CD4-positive, alpha-beta T cell (primary cell): ENCODE results near the gene GAR1. TPM values are rescaled to one million over a fixed set of nuclear protein-coding genes. Genes with fewer than 3 reads are reported as not detected.

Experiments
- ATAC-seq: fragments of 200-7000 bp; cut with Tn5 transposase; one replicate; pipeline ENCODE4 v1.10.0; 2022; ENCODE audit warnings: mild to moderate bottlenecking; ENCODE audit not compliant: poor library complexity
- CTCF ChIA-PET: fragments of 350-600 bp; sonication (Branson Sonifier 250); formaldehyde crosslinking; loops from one replicate; lab custom pipeline; 2021; ENCODE audit warnings: antibody characterized with exemption, inconsistent platforms; lab: Charles Lee
- POLR2A ChIA-PET: fragments of 350-600 bp; sonication (Branson Sonifier 250); formaldehyde crosslinking; loops from one replicate; lab custom pipeline; 2021; ENCODE audit warnings: antibody characterized with exemption, inconsistent platforms; lab: Charles Lee
- DNase-seq, 14 experiments: peaks; one replicate each; pipeline ENCODE4 v3.0.0-alpha.2; 2013 to 2020; ENCODE audit warnings: mixed read lengths in 2 of 14
- H3K27ac ChIP-seq, 2 donors: one replicate each; pipeline versions ENCODE4 v1.5.1 to v1.7.0; 2013; ENCODE audit warnings: low read length in 2 of 2, low read depth in 1 of 2, mild to moderate bottlenecking in 1 of 2
- H3K27me3 ChIP-seq, 2 experiments: 1 replicate in 1 of 2; 2 replicates in 1 of 2; pipeline versions ENCODE4 v1.6.1 to v1.7.0; 2013; ENCODE audit warnings: low read length in 2 of 2, control low read depth in 1 of 2, mild to moderate bottlenecking in 1 of 2, moderate library complexity in 1 of 2; ENCODE audit not compliant: insufficient read depth in 2 of 2, control insufficient read depth in 1 of 2
- H3K36me3 ChIP-seq: one replicate; pipeline ENCODE4 v1.6.1; 2013; ENCODE audit warnings: low read length, control low read depth; ENCODE audit not compliant: insufficient read depth
- H3K4me1 ChIP-seq: one replicate; pipeline ENCODE4 v1.6.1; 2013; ENCODE audit warnings: low read length, control low read depth; ENCODE audit not compliant: insufficient read depth
- H3K4me3 ChIP-seq: one replicate; pipeline ENCODE4 v1.5.1; 2013; ENCODE audit warnings: mild to moderate bottlenecking, low read length, moderate library complexity
- H3K9me3 ChIP-seq, 2 experiments: 1 replicate in 1 of 2; 2 replicates in 1 of 2; pipeline versions ENCODE4 v1.6.1 to v1.7.0; 2013; ENCODE audit warnings: low read length in 2 of 2, mild to moderate bottlenecking in 2 of 2, control low read depth in 1 of 2, moderate library complexity in 1 of 2; ENCODE audit not compliant: control insufficient read depth in 1 of 2, insufficient read depth in 1 of 2
- H3K27ac Mint-ChIP-seq: one replicate; pipeline ENCODE4 v1.8.0; 2020; ENCODE audit warnings: mixed read lengths
- H3K27me3 Mint-ChIP-seq: one replicate; pipeline ENCODE4 v1.8.0; 2021; ENCODE audit warnings: mixed read lengths
- H3K36me3 Mint-ChIP-seq: one replicate; pipeline ENCODE4 v1.8.0; 2021; ENCODE audit warnings: low read depth, mixed read lengths
- H3K4me1 Mint-ChIP-seq: one replicate; pipeline ENCODE4 v1.8.0; 2021; ENCODE audit warnings: low read depth, mixed read lengths
- H3K4me3 Mint-ChIP-seq: one replicate; pipeline ENCODE4 v1.8.0; 2020; ENCODE audit warnings: mild to moderate bottlenecking, mixed read lengths
- H3K9me3 Mint-ChIP-seq: one replicate; pipeline ENCODE4 v1.8.0; 2020; ENCODE audit warnings: mixed read lengths
- intact Hi-C, 2 experiments: fragments of 100-400 bp; cut with DNase I in 1 of 2; cut with micrococcal nuclease in 1 of 2; formaldehyde crosslinking; loops; one replicate each; pipeline versions ENCODE4 v1.15.1 to v1.9.0; 2023 to 2025; cut with DNase I, micrococcal nuclease
- total RNA-seq, 174 experiments: library from RNA in 2 of 174; stranded (reverse) in 2 of 174; gene quantifications; one replicate each; pipeline ENCODE4 v1.2.3 and lab custom pipeline; 2021 to 2026
- TF ChIP-seq, protein P1 (sequence below): fragments of 200-600 bp; IDR thresholded peaks from one replicate; pipeline ENCODE4 v1.8.0; 2022; ENCODE audit warnings: antibody characterized with exemption, mild to moderate bottlenecking

Gene GAR1
- total RNA-seq, 2 experiments from 2014 or later: 8.4 to 9.6 TPM

DNA sequence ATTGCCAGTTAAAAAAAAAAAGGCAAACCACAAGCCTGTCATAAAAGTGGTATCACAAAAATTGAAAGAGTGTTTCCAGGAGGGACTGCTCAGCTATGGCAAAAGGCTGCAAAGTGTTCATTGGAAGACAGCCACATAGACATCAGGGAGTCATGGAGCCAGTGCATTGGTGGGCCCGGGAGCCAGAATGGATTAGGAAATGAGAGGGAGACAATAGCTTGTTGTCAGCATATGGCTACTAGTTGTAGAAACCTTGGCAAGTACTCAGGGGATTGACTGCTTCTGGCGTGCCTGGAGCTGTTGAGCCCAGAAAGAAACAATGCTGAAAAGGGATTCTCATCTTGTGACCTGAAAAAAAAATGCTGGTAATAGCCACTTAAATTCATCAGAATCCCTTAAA, 5.0 kb downstream of the GAR1 start:
- no peaks in the 10 kb centered on the region for H3K9me3 ChIP-seq
- peaks cover 30% of the 10 kb centered on the region for H3K4me1 Mint-ChIP-seq
- H3K27ac Mint-ChIP-seq: peak overlapping the region; percentile 16
- H3K4me3 Mint-ChIP-seq: no peak overlapping the region
- intact Hi-C loops: no loop called here
- ATAC-seq (no peak), DNase-seq (no peak)
- no peaks in the 10 kb centered on the region for H3K27me3 ChIP-seq
- no peaks in the 10 kb centered on the region for H3K27me3 Mint-ChIP-seq
- ChIA-PET POLR2A (no interaction called here), CTCF (no interaction called here)
- TF ChIP-seq, protein P1, sequence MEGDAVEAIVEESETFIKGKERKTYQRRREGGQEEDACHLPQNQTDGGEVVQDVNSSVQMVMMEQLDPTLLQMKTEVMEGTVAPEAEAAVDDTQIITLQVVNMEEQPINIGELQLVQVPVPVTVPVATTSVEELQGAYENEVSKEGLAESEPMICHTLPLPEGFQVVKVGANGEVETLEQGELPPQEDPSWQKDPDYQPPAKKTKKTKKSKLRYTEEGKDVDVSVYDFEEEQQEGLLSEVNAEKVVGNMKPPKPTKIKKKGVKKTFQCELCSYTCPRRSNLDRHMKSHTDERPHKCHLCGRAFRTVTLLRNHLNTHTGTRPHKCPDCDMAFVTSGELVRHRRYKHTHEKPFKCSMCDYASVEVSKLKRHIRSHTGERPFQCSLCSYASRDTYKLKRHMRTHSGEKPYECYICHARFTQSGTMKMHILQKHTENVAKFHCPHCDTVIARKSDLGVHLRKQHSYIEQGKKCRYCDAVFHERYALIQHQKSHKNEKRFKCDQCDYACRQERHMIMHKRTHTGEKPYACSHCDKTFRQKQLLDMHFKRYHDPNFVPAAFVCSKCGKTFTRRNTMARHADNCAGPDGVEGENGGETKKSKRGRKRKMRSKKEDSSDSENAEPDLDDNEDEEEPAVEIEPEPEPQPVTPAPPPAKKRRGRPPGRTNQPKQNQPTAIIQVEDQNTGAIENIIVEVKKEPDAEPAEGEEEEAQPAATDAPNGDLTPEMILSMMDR: no peak
- no peaks in the 10 kb centered on the region for H3K9me3 Mint-ChIP-seq
- H3K27ac ChIP-seq: no peak overlapping the region
- H3K36me3 ChIP-seq: peaks cover 70% of the 10 kb centered on the region
- H3K4me1 ChIP-seq: peaks cover 11% of the 10 kb centered on the region
- H3K4me3 ChIP-seq: no peak overlapping the region
- H3K36me3 Mint-ChIP-seq: peaks cover 88% of the 10 kb centered on the region

DNA sequence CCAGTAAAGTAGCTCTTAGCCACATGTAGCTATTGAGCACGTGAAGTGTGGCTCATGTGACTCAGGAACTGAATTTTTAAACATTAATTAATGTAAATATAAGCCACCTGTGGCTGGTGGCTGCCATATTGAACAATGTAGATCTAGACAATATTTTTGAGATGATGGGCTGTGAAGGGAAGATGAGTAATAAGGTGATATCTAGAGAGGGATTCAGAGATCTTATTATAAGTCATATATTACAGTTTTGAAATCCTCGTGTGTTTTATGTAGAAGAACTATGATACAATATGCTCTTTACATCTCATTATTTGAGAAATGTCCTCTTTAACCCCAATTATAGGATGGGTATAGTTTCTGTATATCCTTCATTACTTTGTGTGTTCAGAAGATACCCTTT, 5.6 kb downstream of the GAR1 start:
- H3K9me3 Mint-ChIP-seq: no peaks in the 10 kb centered on the region
- Histone ChIP-seq H3K4me1 (peaks cover 5% of the 10 kb centered on the region), H3K27me3 (no peaks in the 10 kb centered on the region), H3K36me3 (peaks cover 72% of the 10 kb centered on the region), H3K27ac (no peak overlapping the region), H3K4me3 (no peak overlapping the region), H3K9me3 (no peaks in the 10 kb centered on the region)
- ATAC-seq (no peak), DNase-seq (no peak)
- peaks cover 24% of the 10 kb centered on the region for H3K4me1 Mint-ChIP-seq
- peak overlapping the region; percentile 16 for H3K27ac Mint-ChIP-seq
- no peaks in the 10 kb centered on the region for H3K27me3 Mint-ChIP-seq
- intact Hi-C loops: no loop called here
- CTCF ChIA-PET: no interaction called here
- H3K4me3 Mint-ChIP-seq: no peak overlapping the region
- peaks cover 83% of the 10 kb centered on the region for H3K36me3 Mint-ChIP-seq
- POLR2A ChIA-PET: no interaction called here
- TF ChIP-seq, protein P1: no peak

DNA sequence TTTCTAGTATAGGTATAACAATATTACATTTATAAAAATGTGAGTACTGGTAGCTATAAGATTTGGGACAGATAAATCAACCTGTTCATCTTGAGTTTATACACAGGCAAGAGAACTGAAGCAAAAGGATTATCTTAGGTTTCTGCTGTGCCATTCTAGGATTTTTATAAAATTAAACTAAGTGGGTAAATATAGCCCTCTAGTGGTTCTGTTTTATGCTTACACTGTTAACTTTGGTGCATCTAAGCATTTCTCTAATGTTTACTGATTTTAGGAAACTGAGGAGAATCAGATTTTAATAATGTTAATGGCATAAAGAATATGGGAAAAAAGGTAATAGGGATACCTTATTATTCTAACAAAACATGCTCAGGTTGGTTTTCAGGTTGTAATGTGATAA, 11.2 kb downstream of the GAR1 start:
- no peaks in the 10 kb centered on the region for H3K9me3 ChIP-seq
- H3K4me3 ChIP-seq: no peak overlapping the region
- H3K27me3 Mint-ChIP-seq: no peaks in the 10 kb centered on the region
- H3K9me3 Mint-ChIP-seq: no peaks in the 10 kb centered on the region
- no peak overlapping the region for H3K27ac Mint-ChIP-seq
- no peak overlapping the region for H3K4me3 Mint-ChIP-seq
- ChIA-PET POLR2A (interaction anchor here (1.2 to 1.4 kb wide), 2 partner anchors 11 to 393 kb away, joined by 3 to 4 read pairs; partner anchors contain the start of genes GAR1 and SEC24B), CTCF (interaction anchor here (2.2 to 2.3 kb wide), 2 partner anchors 123 to 394 kb away, joined by 6 to 7 read pairs; partner anchors contain the start of genes CASP6 and SEC24B)
- H3K36me3 ChIP-seq: peaks cover 36% of the 10 kb centered on the region
- H3K4me1 ChIP-seq: no peaks in the 10 kb centered on the region
- DNase-seq (peak in 3 of 14 experiments; percentile 39 to 43 (median 41)), ATAC-seq (peak; percentile 62)
- H3K4me1 Mint-ChIP-seq: no peaks in the 10 kb centered on the region
- peaks cover 37% of the 10 kb centered on the region for H3K36me3 Mint-ChIP-seq
- H3K27ac ChIP-seq: no peak overlapping the region
- TF ChIP-seq, protein P1: peak; percentile 64
- intact Hi-C loops: loop anchor here (1.0 to 5.0 kb wide), 4 partner anchors 123 to 404 kb away; partner anchors contain the start of gene CASP6 (in 1 of the 2)
- no peaks in the 10 kb centered on the region for H3K27me3 ChIP-seq
